GM13976 (cell line): Measurements from ENCODE around the gene DDR1.
A peak's percentile ranks its signal among the peaks of the same experiment; 100 is the strongest.

ENCODE experiments used
- DNase-seq: peaks from one replicate; pipeline ENCODE4 v3.0.0; 2012; ENCODE audit warnings: low spot score
- in situ Hi-C: fragments of 300-500 bp; cut with MboI; formaldehyde crosslinking; loops from one replicate; pipeline ENCODE4 v1.12.0; 2022; ENCODE audit warnings: low sequenced_read_pairs, mixed read lengths, inconsistent platforms; ENCODE audit not compliant: unreplicated experiment
- TF ChIP-seq, protein P1 (sequence below): IDR thresholded peaks from 2 replicates; pipeline ENCODE4 v1.5.1; 2012; ENCODE audit warnings: borderline replicate concordance, mild to moderate bottlenecking; ENCODE audit not compliant: insufficient read depth; ENCODE audit errors: extremely low read depth, missing control alignments, control extremely low read depth

The DDR1 gene

GRCh38 chr6:30875244-30876038 lies 8.9 kb upstream of the DDR1 start:
- in situ Hi-C loops: no loop called here
- TF ChIP-seq, protein P1, sequence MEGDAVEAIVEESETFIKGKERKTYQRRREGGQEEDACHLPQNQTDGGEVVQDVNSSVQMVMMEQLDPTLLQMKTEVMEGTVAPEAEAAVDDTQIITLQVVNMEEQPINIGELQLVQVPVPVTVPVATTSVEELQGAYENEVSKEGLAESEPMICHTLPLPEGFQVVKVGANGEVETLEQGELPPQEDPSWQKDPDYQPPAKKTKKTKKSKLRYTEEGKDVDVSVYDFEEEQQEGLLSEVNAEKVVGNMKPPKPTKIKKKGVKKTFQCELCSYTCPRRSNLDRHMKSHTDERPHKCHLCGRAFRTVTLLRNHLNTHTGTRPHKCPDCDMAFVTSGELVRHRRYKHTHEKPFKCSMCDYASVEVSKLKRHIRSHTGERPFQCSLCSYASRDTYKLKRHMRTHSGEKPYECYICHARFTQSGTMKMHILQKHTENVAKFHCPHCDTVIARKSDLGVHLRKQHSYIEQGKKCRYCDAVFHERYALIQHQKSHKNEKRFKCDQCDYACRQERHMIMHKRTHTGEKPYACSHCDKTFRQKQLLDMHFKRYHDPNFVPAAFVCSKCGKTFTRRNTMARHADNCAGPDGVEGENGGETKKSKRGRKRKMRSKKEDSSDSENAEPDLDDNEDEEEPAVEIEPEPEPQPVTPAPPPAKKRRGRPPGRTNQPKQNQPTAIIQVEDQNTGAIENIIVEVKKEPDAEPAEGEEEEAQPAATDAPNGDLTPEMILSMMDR: no peak
- DNase-seq: no peak

GRCh38 chr6:30876039-30876730 lies 8.1 kb upstream of the DDR1 start:
- TF ChIP-seq, protein P1: no peak
- peak; percentile 6 for DNase-seq
- in situ Hi-C loops: no loop called here

- TF ChIP-seq, protein P1: peak; percentile 72
- in situ Hi-C loops: no loop called here
- DNase-seq: peak; percentile 77
These were observed 6.7 kb upstream of the DDR1 start for GRCh38 chr6:30877419-30878262.

DNA sequence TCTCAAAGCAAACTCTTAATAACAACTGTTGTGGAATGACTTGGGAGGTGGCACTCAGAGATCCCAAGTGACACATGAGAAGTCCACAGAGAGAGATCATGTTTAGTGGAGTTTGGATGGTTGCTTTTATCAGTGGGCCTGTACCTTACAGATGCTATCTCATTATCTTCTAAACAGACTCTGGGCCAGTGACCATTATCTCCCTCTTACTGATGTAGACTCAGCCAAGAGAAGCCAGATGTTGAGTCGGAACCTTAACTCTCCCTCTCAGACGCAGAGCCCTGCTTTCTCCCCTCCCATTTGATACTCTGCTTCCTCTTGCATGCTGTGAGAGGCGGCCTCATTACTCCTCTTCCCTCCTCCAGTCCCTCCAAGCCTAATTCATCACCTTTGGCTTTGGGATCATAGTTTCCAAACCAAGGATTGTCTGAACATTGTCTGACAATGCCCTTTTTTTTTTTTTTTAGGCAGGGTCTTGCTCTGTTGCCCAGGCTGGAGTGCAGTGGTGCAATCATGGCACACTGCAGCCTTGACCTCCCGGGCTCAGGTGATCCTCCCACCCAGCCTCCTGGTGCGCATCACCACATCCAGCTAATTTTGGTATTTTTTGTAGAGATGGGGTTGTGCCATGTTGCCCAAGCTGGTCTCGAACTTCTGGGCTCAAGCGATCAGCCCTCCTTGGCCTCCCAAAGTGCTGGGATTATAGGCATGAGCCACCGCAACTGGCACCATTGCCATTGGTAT lies 4.5 kb upstream of the DDR1 start:
- TF ChIP-seq, protein P1: no peak
- DNase-seq: peak; percentile 13
- in situ Hi-C loops: no loop called here

DNA sequence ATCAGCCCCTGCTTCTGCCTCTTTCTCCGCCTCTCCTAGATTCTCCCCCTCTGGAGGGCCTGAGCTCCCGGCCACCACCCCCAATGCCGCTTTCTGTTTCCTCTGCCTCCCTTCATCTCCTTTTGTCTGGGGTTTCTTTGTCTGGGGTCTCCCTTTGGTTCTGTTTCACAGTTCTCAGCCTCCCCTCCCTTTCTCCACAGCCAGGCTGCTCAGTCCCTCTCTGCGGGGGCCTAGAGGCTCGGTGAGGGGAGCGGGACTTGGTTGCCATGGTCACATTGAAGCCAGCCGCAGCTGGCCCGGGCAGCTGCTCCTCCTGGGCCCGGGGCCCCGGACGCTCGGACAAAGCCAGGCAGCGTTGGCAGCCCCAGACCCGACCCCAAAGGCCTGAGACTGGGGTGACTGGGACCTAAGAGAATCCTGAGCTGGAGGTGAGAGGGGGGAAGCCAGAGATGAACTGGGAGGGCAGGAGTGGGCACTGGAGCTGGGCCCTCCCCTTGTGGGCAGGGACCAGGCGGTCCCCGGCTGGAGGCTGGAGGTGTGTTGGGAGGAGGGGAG lies 3.5 kb upstream of the DDR1 start:
- peak; percentile 14 for DNase-seq
- in situ Hi-C loops: no loop called here
- TF ChIP-seq, protein P1: no peak
